AG10803 (cell line): ENCODE results near the gene MAU2.
"Not testable (repeated sequence)": the region's sequence is repeated elsewhere in the genome, so short reads cannot be mapped to it uniquely, and the experiment has no call there.

ENCODE experiments used
- DNase-seq: peaks from one replicate; pipeline ENCODE4 v3.0.0; 2010; ENCODE audit warnings: low read depth
- H3K4me3 ChIP-seq: 2 replicates; pipeline ENCODE4 v1.5.1; 2011; ENCODE audit warnings: mild to moderate bottlenecking, low read length, control low read depth
- TF ChIP-seq, protein P1 (sequence below): conservative IDR thresholded peaks from 2 replicates; pipeline ENCODE4 v1.5.1; 2011; ENCODE audit warnings: mild to moderate bottlenecking, low read length, control low read depth, inconsistent platforms

Gene MAU2

DNA sequence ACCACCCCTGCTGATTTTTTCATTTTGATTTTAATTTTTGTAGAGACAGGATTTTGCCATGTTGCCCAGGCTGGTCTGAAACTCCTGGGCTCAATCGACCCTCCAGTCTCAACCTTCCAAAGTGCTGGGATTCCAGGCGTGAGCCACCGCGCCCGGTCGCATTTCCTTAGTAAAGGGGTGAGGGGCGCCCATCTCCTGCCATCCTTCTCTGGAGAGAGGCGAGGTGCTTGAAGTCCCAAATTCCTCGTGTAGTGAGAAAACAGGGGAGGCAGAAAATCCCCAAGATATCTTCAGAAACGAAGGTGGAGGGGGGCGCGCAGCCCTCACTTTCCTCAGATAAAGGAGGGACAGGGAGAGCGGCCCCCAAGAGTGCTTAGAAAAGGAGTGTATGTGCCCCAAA is 63.9 kb downstream of the MAU2 start:
- DNase-seq = no peak
- TF ChIP-seq, protein P1, sequence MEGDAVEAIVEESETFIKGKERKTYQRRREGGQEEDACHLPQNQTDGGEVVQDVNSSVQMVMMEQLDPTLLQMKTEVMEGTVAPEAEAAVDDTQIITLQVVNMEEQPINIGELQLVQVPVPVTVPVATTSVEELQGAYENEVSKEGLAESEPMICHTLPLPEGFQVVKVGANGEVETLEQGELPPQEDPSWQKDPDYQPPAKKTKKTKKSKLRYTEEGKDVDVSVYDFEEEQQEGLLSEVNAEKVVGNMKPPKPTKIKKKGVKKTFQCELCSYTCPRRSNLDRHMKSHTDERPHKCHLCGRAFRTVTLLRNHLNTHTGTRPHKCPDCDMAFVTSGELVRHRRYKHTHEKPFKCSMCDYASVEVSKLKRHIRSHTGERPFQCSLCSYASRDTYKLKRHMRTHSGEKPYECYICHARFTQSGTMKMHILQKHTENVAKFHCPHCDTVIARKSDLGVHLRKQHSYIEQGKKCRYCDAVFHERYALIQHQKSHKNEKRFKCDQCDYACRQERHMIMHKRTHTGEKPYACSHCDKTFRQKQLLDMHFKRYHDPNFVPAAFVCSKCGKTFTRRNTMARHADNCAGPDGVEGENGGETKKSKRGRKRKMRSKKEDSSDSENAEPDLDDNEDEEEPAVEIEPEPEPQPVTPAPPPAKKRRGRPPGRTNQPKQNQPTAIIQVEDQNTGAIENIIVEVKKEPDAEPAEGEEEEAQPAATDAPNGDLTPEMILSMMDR = no peak
- H3K4me3 ChIP-seq = peak overlapping the region; percentile 61

DNA sequence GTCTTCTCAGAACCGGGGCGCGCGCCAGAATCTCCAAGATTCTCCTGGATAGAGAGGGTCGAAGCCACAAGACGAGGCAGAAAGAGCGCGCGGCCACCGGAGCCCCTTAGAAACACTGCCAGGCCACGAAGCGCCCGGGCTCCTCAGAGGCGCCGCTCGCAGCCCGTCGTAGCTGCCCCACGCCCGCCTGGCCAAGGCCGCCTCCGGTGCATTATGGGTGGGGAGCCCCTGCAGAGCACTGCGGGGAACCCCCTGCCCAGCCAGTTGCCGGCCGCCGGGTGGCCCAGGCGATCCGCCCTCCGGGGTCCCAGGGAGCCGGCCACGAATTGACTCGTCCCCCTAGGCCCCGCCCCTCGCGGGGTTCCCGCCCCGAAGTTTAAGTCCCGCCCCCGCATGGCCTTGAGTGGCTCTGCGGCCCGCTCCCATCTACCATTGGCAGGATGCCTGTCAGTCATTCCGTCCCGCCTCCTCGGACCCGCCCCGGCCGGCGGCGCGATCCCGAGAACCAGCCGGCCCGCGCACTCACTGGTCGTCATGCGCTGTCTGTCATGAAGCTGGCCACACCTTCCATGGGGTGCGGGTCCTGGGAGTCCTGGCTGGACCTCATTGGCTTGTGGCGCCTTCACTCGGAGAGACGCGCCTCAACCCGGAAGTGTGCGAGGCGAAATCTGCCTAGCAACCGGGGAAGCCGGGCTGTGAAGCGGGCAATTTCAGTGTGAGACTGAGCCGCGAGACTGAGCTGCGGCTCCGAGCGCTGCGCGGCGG is 64.7 kb downstream of the MAU2 start:
- peak; percentile 100 for DNase-seq
- TF ChIP-seq, protein P1 = no peak
- H3K4me3 ChIP-seq = peak overlapping the region; percentile 74

DNA sequence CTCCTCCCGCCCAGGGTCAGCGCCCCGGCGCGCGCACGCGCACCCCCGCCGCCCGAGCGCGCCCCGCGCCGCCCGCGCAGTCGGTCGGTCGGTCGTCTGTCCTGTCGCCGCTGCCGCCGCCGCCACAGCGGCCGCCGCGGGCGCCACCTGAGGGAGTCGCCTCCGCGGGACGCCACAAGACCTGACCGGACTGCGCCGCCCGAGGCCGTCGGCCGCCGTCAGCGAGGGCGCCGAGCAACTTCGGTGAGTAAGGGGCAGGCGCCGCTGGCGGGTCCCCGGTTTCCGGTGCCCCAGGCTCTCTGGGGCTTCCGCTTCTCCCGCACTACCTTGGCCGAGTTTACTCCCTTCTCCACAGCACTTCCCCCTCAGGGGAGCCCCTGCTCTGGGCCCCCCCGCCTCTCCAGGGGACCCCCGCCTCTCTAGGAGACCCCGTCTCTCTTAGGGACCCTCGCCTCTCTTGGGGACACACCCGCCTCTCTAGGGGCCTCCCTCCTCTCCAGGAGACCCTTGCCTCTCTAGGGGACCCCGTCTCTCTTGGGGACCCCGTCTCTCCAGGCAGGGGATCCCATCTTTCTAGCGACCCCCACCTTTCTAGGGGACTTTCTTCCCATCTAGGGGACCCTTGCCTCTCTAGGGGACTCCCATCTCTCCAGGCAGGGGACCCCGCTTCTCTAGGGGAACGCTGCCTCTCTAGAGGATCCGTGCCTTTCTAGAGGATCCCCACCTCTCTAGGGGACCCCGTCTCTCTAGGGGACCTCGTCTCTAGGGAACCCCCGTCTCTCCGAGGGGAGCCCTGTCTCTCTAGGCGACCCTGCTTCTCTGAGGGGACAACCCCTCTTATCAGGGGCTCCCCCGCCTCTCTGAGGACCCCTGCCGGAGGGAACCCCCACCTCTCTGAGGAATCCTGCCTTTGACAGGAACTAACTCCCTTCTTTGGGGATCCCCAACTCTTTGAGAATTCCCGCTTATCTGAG is 65.6 kb downstream of the MAU2 start:
- TF ChIP-seq, protein P1 = peak; percentile 20; the same call in 1 of the 2 replicates
- no peak for DNase-seq
- H3K4me3 ChIP-seq = peak overlapping the region; percentile 74

DNA sequence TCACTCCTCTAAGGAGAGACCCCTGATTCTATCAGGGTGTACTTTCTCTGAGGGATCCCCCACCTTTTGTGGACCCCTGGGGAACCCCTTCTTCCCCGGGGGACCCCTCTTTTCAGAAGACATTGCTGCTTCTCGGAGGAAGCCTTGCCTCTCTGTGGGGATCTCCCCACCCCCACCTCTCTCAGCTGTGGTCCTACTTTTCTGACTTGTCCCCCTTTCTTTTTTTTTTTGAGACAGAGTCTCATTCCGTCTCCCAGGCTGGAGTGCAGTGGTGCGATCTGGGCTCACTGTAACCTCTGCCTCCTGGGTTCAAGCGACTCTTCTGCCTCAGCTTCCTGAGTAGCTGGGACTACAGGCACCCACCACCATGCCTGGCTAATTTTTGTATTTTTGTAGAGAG is 66.5 kb downstream of the MAU2 start:
- H3K4me3 ChIP-seq = peak overlapping the region; percentile 74

DNA sequence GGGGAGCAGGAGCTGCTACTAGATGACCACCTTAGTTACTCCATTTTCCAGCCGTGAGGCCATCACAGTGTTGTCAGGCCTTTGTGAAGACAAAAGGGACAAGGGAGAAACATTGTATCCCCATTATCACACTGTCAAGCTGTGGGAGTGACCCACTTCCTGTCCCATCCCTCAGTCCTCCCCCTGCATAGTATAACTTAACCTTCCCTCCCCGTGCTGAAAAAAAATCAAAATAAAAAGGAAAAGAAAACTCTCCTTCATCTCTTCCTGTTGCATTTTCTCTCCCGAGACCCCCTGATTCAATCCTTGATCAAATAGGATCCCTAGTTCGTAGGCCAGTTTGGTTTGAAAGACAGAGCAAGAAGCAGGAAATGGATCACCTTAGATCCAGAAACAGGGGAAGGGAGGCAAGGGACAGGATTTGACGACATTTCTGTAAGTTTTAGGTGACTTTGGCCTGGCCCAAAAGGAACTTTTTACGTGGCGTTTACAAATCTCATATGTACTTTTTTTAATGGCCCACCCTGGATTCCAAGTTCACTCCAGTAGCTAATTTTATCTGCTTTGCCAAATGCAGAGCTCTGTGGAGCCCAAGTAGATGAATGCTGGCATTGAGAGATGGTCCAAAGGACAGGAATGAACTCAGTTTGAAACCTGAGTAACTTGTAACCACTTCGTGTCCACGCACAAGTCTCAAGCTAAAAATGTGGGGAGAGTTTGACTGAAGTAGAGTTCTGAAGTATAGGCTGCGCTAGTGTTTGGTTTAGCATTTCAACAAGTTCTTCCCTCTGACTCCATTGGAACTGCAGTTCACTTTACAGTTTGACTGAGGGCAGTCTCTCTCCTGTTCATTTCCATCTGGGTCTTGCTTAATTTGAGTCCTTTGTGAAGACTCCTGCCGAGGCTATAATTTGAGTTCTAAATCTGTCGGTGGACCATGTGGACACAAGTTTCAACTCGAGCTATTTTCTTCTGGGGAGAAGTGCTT is 68.2 kb downstream of the MAU2 start:
- DNase-seq = no peak
- TF ChIP-seq, protein P1 = no peak
- no peak overlapping the region for H3K4me3 ChIP-seq

More for the DNA sequence above, 66.5 kb downstream of the MAU2 start:
- TF ChIP-seq, protein P1 = no peak
- no peak for DNase-seq

DNA sequence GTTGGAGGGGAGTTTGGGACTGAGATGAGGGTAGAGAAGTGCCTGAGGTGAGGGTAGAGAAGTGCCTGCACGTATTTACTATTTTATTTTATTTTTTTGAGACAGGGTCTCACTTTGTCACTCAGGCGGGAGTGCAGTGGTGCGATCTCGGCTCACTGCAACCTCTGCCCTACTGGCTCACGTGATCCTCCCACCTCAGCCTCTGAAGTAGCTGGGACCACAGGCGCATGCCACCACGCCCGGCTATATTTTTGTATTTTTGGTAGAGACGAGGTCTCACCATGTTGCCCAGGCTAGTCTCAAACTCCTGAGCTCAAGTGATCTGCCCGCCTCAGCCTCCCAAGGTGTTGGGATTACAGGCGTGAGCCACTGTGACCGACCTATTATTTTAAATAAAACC is 69.1 kb downstream of the MAU2 start:
- H3K4me3 ChIP-seq, DNase-seq: not testable (repeated sequence)

DNA sequence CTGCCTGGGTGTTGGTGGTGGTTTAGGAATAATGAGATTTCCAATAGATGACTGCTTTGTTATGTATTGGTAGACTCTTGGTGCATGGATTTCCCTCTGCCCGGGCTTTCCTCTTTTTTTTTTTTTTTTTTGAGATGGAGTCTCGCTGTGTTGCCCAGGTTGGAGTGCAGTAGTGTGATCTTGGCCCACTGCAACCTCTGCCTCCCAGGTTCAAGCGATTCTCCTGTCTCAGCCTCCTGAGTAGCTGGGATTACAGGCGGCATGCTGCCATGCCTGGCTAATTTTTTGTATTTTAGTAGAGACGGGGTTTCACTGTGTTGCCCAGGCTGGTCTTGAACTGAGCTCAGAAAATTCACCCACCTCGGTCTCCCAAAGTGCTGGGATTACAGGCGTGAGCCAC is 73.7 kb downstream of the MAU2 start:
- not testable (repeated sequence) for H3K4me3 ChIP-seq

More for the DNA sequence above, 73.7 kb downstream of the MAU2 start:
- not testable (repeated sequence) for DNase-seq
